NOMO-1 (cell line): ENCODE data around the gene RCOR1.
"Not testable (repeated sequence)": the region's sequence is repeated elsewhere in the genome, so short reads cannot be mapped to it uniquely, and the experiment has no call there.

Experiments used
- DNase-seq, 2 experiments: peaks; one replicate each; lab custom pipeline; 2025; ENCODE audit not compliant: unreplicated experiment in 2 of 2; lab: John Stamatoyannopoulos, UW

The RCOR1 gene

DNA sequence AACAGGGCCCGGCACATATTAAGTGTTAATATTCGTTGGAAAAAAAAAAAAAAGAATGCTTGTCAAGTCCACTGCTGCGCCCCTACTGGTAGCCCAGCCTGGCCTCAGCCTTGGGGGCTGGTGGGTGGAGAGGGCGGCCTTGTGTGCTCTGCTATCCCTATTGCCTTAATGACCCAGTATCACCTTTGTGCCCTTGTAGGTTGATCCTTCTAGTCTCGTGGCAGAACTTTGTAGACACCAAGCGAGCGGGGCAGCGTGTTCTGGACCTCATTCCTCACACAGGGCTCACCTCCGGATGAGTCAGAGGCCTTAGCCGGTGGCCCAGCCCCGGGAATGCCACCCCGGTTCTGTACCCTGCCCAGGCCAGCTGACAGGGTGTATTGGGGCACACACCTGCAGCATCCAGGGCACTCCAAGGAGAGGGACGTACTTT, 1.8 kb upstream of the RCOR1 start:
- peak in 1 of 2 experiments; percentile 3 for DNase-seq

DNA sequence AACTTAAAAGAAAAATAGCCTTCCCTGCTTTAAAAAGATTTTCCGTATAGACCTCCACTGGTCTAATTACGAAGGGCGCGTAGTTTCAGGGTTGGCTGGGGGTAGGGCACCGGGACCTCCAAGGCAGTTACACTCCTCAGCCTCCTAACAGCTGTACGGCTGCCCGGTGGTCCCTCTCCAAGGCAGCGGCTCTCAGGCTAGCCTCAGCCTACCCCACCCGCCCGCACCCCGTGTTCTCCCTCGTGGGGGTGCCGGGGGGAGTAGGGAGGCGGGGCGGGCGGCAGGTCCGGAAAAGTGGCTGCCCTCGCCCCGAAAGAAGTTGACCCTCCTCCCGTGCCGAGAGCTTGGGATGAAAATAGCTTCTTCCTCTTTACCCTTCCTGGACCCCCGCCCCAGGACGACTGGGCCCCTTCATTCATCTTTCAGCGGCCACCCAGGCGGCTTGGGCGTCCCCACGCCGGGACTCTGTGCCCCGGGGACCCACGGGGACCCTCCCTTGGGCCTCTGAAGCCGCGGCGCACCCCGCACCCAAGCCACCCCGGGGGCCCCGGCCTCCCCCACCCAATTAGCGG, 991 bp upstream of the RCOR1 start:
- DNase-seq: peak in 1 of 2 experiments; percentile 38

DNA sequence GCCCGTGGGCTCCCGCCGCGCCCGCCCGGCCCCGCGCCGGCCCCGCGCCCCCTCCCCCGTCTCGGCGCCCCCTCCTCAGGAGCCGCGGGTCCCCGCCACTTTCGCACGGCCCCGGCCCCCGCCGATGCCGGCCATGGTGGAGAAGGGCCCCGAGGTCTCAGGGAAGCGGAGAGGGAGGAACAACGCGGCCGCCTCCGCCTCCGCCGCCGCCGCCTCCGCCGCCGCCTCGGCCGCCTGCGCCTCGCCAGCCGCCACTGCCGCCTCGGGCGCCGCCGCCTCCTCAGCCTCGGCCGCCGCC, 263 bp downstream of the RCOR1 start:
- no peak for DNase-seq

DNA sequence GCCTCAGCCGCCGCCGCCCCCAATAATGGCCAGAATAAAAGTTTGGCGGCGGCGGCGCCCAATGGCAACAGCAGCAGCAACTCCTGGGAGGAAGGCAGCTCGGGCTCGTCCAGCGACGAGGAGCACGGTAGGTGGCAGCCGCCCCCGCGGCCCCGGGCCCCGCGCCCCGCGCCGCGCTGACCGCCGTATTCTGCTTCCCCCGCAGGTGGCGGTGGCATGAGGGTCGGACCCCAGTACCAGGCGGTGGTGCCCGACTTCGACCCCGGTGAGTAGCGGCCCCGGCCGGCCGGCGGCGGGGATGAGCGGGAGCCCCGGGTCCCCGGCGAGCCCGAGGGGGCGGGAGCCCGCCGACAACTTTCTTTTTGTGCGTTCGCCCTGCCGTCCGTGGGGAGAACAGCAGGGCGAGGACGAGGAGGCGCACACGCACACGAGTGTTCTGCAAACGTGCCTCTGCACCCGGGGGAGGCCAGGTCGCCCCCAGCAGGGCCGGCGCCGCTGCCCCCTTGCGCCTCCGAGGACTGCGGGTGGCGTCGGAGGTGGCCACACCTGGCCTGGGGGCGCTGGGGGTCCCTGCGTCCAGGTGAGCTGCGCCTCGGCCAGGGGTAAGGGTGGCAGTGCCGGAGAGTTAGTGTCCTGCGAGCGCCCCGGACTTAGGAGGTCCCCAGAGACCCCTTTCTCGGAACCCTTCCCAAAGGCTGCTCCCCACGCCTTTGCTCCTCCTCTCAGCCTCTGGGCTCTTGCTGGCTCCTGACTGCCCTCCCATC, 794 bp downstream of the RCOR1 start:
- peak; percentile 30 to 31 for DNase-seq

DNA sequence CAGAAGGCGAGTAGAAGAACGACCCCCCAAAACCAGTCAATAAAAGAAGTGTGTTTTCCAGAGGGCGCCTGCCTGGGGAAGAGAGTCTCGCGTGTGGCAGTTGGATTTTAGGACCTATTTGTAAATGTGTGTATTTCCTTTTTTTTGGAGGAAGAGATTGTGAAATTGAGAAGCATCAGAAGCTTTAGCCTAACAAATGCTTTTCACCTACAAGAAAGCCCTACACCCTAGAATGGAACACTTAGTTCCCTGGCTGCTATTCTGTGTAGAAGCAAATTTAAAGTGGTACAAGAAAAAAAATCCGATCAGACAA, 1.3 kb downstream of the RCOR1 start:
- peak; percentile 39 to 41 for DNase-seq

DNA sequence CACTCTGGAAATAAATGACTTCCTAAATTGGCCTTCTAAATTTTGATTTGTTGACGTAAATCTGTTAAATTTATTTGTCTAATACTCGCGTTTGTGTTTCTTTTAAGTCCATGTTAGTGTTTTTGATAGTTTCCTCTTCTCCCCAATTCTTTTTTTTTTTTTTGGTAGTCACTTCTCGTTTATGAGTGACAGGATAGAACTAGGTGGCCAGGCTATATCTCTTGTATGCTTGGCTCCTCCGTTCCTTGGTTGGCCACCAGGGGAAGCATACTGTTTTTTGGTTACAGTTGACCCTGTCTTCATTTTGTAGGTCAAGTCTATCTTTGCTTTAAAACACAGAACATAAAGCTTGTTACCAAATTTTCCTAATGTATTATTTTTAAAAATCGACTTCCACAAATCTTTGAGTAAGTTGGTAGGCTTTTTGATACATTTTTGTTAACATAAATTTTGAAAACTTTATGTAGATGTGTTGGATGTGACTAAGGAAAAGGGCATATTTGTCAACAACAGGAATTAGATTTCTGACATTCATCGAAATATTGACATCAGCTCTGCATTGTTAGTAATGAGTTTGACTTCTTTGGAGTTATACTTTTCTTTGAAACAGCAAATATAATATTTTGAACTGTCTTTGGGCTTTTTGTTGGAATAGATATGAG, 2.2 kb downstream of the RCOR1 start:
- DNase-seq: peak; percentile 85 to 94

DNA sequence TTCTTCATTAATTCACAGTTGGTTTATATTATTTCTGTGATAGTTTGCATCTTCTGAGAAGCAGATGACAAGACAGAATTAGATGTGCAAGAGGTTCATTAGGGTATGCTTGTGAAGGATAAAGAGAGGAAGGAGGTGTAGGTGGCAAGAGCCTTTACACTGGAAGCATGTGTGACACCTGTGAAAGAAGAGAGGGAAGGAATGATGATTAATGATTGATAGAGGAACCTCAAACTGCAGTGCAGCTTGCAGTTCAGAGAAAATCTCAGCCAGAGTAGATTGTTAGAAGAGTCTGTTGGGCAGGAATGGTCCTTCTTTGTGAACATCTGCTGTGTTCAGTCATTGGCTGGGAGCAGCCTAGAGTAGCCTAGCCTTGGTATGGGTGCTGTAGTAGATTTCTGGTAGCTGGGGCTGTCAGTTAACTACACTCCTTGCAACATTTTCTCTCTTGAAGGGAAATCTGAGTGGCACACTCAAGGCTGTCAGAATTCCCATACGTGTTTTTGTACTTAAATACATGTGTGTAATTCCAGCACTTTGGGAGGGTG, 9.0 kb downstream of the RCOR1 start:
- DNase-seq: no peak

DNA sequence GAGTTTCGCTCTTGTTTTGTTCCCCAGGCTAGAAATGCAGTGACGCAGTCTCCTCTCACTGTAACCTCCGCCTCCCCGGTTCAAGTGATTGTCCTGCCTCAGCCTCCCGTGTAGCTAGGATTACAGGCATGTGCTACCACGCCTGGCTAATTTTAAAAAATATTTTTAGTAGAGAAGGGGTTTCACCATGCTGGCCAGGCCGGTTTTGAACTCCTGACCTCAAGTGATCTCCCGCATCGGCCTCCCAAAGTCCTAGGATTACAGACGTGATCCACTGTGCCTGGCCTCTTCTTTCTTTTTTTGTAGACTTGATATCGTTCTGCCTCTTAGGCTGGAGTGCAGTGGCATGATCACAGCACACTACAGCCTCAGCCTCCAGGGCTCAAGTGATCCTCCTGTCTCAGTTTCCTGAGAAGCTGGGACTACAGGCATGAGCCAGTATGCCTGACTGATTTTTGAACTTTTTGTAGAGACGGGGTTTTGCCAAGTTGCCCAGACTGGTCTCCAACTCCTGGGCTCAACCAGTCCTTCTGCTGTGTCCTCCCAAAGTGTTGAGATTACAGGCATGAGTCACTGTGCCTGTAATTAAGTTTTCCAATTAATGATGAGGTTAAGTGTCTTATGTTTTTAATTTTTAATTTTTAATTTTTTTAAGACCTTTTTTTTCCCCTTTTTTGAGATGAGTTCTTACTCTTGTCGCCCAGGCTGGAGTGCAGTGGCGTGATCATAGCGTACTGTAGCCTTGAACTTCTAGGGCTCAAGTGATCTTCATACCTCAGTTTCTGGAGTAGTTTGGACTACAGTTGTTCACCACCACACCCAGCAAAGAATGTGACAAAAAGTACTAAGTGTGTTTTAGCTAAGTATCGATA, 10.2 kb downstream of the RCOR1 start:
- DNase-seq: no peak

DNA sequence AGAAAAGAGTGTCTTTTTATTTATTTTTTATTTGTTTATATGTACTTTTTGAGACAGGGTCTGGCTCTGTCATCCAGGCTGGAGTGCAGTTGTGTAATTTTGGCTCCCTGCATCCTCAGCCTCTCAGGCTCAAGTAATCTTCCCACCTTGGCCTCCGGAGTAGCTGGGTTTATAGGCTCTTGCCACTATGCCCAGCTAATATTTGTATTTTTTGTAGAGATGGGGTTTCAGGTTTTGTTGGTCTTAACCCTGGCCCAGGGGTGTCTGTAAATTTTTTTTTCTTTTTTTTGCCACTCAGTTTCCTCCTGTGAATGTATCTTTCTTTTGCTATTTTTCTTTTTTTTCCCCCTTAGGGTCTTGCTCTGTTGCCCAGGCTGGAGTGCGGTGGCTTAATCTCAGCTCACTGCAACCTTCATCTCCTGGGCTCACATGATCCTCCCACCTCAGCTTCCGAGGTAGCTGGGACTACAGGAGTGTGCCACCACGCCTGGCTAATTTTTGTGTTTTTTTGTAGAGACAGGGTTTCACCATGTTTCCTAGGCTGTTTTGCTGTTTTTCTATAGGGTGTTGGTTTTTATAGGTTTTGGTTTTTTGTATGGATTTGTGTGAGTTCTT, 11.0 kb downstream of the RCOR1 start:
- DNase-seq: no peak

DNA sequence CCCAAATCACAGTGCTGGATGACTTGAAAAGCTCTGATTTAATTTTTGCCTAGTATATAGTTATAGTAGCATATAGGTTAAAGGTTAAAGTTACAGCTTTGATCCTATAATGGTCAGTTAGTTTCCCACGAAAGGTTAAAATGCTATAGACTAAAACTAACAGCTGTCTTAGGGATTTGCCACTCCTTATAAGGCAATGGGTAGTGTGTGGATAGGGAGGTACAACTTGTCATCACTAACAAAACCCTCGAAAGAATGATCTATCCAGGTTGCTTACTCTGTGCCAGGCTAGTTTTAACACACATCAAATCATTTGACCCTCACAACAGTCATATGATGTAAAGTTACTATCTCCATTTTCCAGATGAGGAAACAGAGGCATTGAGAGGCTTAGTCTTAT, 11.7 kb downstream of the RCOR1 start:
- no peak for DNase-seq

DNA sequence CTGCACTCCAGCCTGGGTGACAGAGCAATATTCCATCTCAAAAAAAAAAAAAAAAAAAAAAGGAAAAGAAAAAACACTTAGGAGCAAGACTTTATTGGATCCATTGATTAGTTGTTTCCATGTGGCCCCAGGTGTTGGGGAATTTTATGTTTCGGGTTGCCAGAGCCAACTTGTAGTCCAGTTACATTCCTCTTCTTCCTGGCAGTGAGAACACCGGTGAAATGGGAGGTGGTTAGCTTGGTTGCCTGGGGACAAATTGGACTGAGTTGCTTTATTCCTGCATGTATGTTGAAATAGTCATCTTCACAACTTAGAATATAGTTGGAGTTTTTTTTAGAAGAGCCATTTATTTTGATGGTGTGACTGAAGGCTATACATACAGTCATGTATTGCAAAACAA, 12.6 kb downstream of the RCOR1 start:
- peak in 1 of 2 experiments; percentile 19 for DNase-seq

DNA sequence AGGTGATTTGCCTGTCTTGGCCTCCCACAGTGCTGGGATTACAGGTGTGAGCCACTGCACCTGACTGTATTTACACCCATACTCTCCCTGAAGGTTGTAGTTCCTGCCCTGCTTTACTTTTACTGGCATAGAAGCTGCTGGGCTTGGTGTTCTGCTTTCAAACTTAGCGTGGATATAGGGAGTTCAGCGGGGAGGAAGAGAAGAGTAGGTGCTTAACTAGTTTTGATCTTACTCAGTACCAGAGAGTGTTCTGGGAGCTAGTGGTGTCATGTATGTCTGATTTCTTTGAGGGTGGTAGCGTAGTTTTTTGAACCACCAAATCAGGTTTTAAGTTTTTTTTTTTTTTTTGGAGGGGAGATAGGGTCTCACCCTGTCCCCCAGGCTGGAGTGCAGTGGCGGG, 13.8 kb downstream of the RCOR1 start:
- no peak for DNase-seq

DNA sequence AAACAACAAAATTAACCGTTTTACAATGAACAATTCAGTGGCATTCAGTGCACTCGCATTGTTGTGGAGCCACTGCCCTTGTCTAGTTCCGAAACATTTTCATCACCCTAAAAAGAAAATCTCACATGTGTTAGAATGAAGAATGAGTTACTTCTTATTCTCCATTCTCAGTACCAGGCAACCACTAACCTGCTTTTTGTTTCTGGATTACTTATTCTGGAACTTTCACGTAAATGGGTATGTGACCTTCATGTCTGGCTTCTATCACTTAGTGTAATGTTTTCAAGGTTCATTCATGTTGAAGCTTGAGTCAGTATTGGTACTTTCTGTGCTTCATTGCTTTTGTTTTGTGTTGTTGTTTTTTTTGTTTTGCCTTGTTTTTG, 15.6 kb downstream of the RCOR1 start:
- DNase-seq: no peak

DNA sequence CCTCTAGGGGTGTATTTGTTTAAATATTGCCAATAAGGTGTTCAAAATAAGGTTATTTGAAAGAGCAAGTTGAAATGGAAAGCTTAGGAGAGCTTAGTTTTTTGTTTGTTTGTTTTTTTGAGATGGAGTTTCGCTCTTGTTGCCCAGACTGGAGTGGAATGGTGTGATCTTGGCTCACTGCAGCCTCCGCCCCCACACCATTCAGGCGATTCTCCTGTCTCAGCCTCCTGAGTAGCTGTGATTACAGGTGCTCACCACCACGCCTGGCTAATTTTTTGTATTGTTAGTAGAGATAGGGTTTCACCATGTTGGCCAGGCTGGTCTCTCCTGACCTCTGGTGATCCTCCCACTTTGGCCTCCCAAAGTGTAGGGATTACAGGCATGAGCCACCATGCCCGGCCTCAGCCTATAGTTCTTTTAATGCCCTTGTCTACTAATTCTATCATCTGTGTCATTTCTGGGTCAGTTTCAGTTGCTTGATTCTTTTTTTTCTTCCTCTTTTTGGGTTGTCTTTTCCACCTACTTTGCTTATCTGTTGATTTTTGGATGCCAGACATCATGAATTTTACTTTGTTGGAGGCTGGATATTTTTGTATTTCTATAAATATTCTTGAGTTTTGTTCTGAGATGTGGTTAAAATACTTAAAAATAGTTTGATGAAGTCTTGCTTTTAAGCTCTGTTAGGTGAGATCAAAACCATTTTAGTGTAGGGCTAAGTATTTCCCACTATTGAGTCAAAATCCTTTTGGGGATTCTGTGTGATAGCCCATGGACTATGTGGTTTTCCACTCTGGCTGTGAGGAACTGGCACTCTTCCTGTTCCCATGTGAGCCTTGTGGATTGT, 18.7 kb downstream of the RCOR1 start:
- no peak for DNase-seq

DNA sequence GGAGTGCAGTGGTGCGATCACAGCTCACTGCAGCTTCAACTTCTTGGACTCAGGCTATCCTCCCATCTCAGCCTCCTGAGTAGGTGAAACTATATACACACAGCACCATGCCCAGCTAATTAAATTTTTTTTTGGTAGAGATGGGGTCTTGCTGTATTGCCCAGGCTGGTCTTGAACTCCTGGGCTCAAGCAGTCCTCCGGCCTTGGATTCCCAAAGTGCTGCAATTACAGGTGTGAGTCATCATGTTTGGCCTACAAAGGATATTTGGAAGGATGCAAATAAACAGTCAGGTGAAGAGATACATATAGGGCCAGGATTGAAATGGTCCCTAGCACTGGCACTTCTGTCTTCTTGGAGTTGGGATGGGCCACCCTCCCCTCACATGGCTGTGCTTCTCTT, 23.9 kb downstream of the RCOR1 start:
- DNase-seq: no peak

DNA sequence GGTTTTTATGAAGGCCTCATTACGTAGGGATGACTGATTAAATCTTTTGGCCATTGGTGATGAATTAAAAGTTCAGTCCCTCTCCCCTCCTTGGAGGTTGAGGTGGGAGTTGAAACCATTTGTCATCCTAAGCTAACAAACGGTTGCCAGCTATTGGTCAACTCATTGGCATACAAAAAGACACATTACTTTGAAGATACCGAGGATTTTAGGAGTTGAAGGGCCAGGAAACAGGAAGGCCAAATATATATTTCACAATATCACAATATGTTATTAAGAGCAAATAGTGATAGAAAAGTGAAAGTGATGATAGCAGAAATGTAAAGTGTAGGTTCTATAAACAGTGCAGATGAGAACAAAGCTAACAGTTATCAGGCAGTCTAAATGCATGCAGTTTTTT, 24.4 kb downstream of the RCOR1 start:
- no peak for DNase-seq

DNA sequence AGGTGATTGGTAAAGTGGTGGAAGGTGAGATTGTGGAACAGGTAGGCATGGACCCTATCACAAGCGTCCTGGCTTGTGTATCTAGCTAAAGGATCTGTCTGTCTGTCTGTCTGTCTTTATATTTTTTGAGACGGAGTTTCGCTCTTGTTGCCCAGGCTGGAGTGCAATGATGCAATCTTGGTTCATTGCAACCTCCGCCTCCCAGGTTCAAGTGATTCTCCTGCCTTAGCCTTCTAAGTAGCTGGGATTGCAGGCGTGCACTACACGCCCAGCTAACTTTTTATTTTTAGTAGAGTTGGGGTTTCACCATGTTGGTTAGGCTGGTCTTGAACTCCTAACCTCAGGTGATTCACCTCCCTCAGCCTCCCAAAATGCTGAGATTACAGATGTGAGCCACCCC, 26.6 kb downstream of the RCOR1 start:
- not testable (repeated sequence) for DNase-seq

DNA sequence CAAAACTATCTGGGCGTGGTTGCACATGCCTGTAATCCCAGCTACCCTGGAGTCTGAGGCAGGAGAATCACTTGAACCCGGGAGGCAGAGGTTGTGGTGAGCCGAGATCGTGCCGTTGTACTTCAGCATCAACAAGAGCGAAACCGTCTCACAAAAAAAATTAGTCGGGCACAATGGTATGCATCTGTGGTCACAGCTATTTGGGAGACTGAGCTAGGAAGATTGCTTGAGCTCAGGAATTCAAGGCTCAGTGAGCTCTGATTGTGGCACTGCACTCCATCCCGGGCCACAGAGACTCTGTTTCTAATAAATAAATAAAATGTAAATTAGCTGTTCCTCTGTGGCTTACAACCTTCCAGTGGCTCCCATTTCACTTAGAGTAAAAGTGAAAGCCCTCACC, 28.0 kb downstream of the RCOR1 start:
- no peak for DNase-seq

DNA sequence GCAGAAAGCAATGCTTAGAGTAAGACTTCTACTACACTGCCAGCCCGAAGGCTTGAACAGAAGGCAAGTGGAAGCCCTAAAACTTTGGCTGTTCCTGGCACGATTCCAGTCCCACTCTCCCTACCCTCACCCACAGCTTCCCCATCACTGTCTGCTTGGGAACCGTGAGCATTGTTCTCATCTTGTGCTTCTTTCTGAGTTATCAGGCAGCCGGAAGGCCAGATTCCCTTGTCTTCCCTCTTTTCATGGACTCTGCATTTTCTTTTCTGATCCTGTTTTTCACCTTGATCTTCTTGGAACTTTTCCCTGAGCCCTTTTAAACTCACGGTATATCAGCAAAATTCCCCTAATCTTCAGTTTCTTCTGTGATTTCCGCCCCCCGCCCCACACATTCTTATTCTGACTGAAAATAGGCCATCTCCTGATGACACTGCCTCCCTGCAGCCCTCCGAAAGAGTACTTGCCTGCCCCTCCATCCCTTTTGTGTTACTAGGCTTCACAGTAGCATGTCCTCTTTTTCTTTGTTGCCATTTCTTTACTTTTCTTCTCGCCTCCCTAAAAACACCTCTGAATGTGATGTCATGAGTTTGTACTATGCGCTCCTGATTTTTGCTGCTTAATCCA, 29.9 kb downstream of the RCOR1 start:
- DNase-seq: no peak

DNA sequence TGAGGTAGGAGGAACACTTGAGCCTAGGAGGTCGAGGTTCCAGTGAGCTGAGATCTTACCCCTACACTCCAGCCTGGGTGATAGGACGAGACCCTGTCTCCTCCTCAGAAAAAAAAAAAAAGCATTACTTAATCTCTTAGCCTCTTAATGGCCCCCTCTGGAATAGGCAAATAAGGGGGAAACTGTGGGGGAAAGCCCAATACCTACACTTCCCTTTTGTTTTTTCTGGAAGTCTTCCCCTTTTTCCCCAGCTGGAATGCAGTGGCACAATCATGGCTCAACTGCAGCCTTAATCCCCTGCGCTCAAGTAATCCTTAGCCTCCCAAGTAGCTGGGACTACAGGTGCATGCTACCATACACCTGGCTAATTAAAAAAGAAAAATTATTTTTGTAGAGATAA, 32.2 kb downstream of the RCOR1 start:
- DNase-seq: no peak
